ENCODE data around the gene SLC27A2.
"Not testable (repeated sequence)": the region's sequence is repeated elsewhere in the genome, so short reads cannot be mapped to it uniquely, and the experiment has no call there.

Gene SLC27A2

GRCh38 chr15:50163719-50164410, 18.1 kb upstream of the SLC27A2 start:
- TF ChIP-seq YY1 (IDR thresholded peaks at IDR 0.05; ENCODE audit: insufficient read depth, insufficient read length), result no peak
- no peak for TF ChIP-seq SUZ12 (IDR thresholded peaks at IDR 0.05; ENCODE audit: extremely low read depth, insufficient read depth, insufficient read length)
- TF ChIP-seq ZNF274 (IDR thresholded peaks at IDR 0.05; ENCODE audit: low read depth, low read length), result no peak
- no peaks in the 10 kb centered on the region for H3K4me1 ChIP-seq (ENCODE audit: insufficient read depth, insufficient read length)

GRCh38 chr15:50164458-50164857, 17.5 kb upstream of the SLC27A2 start:
- Histone ChIP-seq H3K9ac (ENCODE audit: insufficient read length, low read depth) (no peak overlapping the region), H3K27me3 (ENCODE audit: insufficient read depth, insufficient read length) (no peaks in the 10 kb centered on the region), H3K4me3 (ENCODE audit: insufficient read length, low read depth) (no peak overlapping the region), H3K36me3 (ENCODE audit: insufficient read depth, insufficient read length, low read length) (no peaks in the 10 kb centered on the region), H3K9me3 (ENCODE audit: insufficient read depth, low read length) (0 out of 2 replicates have a peak, but pooled peaks cover 2% of the 10 kb centered on the region), H3K4me1 (ENCODE audit: insufficient read depth, insufficient read length) (no peaks in the 10 kb centered on the region)
- TF ChIP-seq ZNF274 (IDR thresholded peaks at IDR 0.05; ENCODE audit: low read depth, low read length) (no peak), YY1 (IDR thresholded peaks at IDR 0.05; ENCODE audit: insufficient read depth, insufficient read length) (no peak), SUZ12 (IDR thresholded peaks at IDR 0.05; ENCODE audit: extremely low read depth, insufficient read depth, insufficient read length) (no peak)
- DNase-seq (ENCODE audit: low read depth, low spot score), result no peak

More at GRCh38 chr15:50163719-50164410, 18.1 kb upstream of the SLC27A2 start:
- DNase-seq (ENCODE audit: low read depth, low spot score), result no peak
- Histone ChIP-seq H3K9ac (ENCODE audit: insufficient read length, low read depth) (no peak overlapping the region), H3K36me3 (ENCODE audit: insufficient read depth, insufficient read length, low read length) (no peaks in the 10 kb centered on the region), H3K9me3 (ENCODE audit: insufficient read depth, low read length) (0 out of 2 replicates have a peak, but pooled peaks cover 5% of the 10 kb centered on the region), H3K4me3 (ENCODE audit: insufficient read length, low read depth) (no peak overlapping the region), H3K27me3 (ENCODE audit: insufficient read depth, insufficient read length) (no peaks in the 10 kb centered on the region)

DNA sequence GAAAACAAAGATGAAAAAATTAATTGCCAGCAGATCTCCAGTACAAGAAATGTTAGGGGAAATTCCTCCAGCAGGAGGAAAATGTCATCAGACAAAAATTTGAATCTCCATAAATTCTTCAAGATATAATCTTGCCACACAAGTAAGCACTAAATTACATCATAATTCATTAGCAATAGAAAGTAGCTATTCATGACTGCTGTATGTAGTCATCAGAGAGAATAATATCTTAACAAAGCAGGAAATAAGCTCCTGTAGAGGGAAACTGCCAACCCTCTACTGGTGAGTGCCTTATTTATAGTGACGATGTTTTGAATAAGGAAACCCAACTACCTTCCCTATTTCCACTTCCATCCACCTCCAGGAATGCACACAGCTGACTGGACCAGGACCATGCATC, 15.8 kb upstream of the SLC27A2 start:
- no peaks in the 10 kb centered on the region for H3K36me3 ChIP-seq (ENCODE audit: insufficient read depth, insufficient read length, low read length)
- no peak for TF ChIP-seq YY1 (IDR thresholded peaks at IDR 0.05; ENCODE audit: insufficient read depth, insufficient read length)
- TF ChIP-seq SUZ12 (IDR thresholded peaks at IDR 0.05; ENCODE audit: extremely low read depth, insufficient read depth, insufficient read length), result no peak
- no peak for TF ChIP-seq ZNF274 (IDR thresholded peaks at IDR 0.05; ENCODE audit: low read depth, low read length)
- DNase-seq (ENCODE audit: low read depth, low spot score), result no peak
- H3K4me1 ChIP-seq (ENCODE audit: insufficient read depth, insufficient read length), result no peaks in the 10 kb centered on the region
- no peak overlapping the region for H3K4me3 ChIP-seq (ENCODE audit: insufficient read length, low read depth)
- no peaks in the 10 kb centered on the region for H3K27me3 ChIP-seq (ENCODE audit: insufficient read depth, insufficient read length)
- no peaks in the 10 kb centered on the region for H3K9me3 ChIP-seq (ENCODE audit: insufficient read depth, low read length)
- no peak overlapping the region for H3K9ac ChIP-seq (ENCODE audit: insufficient read length, low read depth)

GRCh38 chr15:50167110-50167509, 14.9 kb upstream of the SLC27A2 start:
- DNase-seq (ENCODE audit: low read depth, low spot score), result no peak
- no peaks in the 10 kb centered on the region for H3K27me3 ChIP-seq (ENCODE audit: insufficient read depth, insufficient read length)
- H3K4me3 ChIP-seq (ENCODE audit: insufficient read length, low read depth), result no peak overlapping the region
- H3K36me3 ChIP-seq (ENCODE audit: insufficient read depth, insufficient read length, low read length), result no peaks in the 10 kb centered on the region
- no peak for TF ChIP-seq YY1 (IDR thresholded peaks at IDR 0.05; ENCODE audit: insufficient read depth, insufficient read length)
- TF ChIP-seq SUZ12 (IDR thresholded peaks at IDR 0.05; ENCODE audit: extremely low read depth, insufficient read depth, insufficient read length), result no peak
- TF ChIP-seq ZNF274 (IDR thresholded peaks at IDR 0.05; ENCODE audit: low read depth, low read length), result no peak
- H3K9ac ChIP-seq (ENCODE audit: insufficient read length, low read depth), result no peak overlapping the region
- peaks cover 4% of the 10 kb centered on the region; the same call in 1 of the 2 replicates for H3K9me3 ChIP-seq (ENCODE audit: insufficient read depth, low read length)
- no peaks in the 10 kb centered on the region for H3K4me1 ChIP-seq (ENCODE audit: insufficient read depth, insufficient read length)

- H3K4me1 ChIP-seq (ENCODE audit: insufficient read depth, insufficient read length), result no peaks in the 10 kb centered on the region
Observed at GRCh38 chr15:50168379-50168778, 13.6 kb upstream of the SLC27A2 start.

GRCh38 chr15:50168783-50169411, 13.1 kb upstream of the SLC27A2 start:
- Histone ChIP-seq H3K9ac (ENCODE audit: insufficient read length, low read depth) (no peak overlapping the region), H3K4me1 (ENCODE audit: insufficient read depth, insufficient read length) (no peaks in the 10 kb centered on the region), H3K36me3 (ENCODE audit: insufficient read depth, insufficient read length, low read length) (no peaks in the 10 kb centered on the region), H3K27me3 (ENCODE audit: insufficient read depth, insufficient read length) (no peaks in the 10 kb centered on the region), H3K4me3 (ENCODE audit: insufficient read length, low read depth) (no peak overlapping the region), H3K9me3 (ENCODE audit: insufficient read depth, low read length) (peaks cover 5% of the 10 kb centered on the region; the same call in 1 of the 2 replicates)
- TF ChIP-seq SUZ12 (IDR thresholded peaks at IDR 0.05; ENCODE audit: extremely low read depth, insufficient read depth, insufficient read length) (no peak), ZNF274 (IDR thresholded peaks at IDR 0.05; ENCODE audit: low read depth, low read length) (no peak), YY1 (IDR thresholded peaks at IDR 0.05; ENCODE audit: insufficient read depth, insufficient read length) (no peak)
- no peak for DNase-seq (ENCODE audit: low read depth, low spot score)

More at GRCh38 chr15:50168379-50168778, 13.6 kb upstream of the SLC27A2 start:
- DNase-seq (ENCODE audit: low read depth, low spot score), result no peak
- no peaks in the 10 kb centered on the region for H3K36me3 ChIP-seq (ENCODE audit: insufficient read depth, insufficient read length, low read length)
- peaks cover 5% of the 10 kb centered on the region; the same call in 1 of the 2 replicates for H3K9me3 ChIP-seq (ENCODE audit: insufficient read depth, low read length)
- no peak for TF ChIP-seq SUZ12 (IDR thresholded peaks at IDR 0.05; ENCODE audit: extremely low read depth, insufficient read depth, insufficient read length)
- TF ChIP-seq YY1 (IDR thresholded peaks at IDR 0.05; ENCODE audit: insufficient read depth, insufficient read length), result no peak
- H3K27me3 ChIP-seq (ENCODE audit: insufficient read depth, insufficient read length), result no peaks in the 10 kb centered on the region
- no peak overlapping the region for H3K9ac ChIP-seq (ENCODE audit: insufficient read length, low read depth)
- H3K4me3 ChIP-seq (ENCODE audit: insufficient read length, low read depth), result no peak overlapping the region

- not testable (repeated sequence) for H3K4me3 ChIP-seq (ENCODE audit: insufficient read length, low read depth); DNase-seq (ENCODE audit: low read depth, low spot score); H3K9ac ChIP-seq (ENCODE audit: insufficient read length, low read depth); H3K36me3 ChIP-seq (ENCODE audit: insufficient read depth, insufficient read length, low read length); H3K4me1 ChIP-seq (ENCODE audit: insufficient read depth, insufficient read length); H3K27me3 ChIP-seq (ENCODE audit: insufficient read depth, insufficient read length); H3K9me3 ChIP-seq (ENCODE audit: insufficient read depth, low read length)
Observed at GRCh38 chr15:50172360-50172895, 9.6 kb upstream of the SLC27A2 start.
